CD4-positive, alpha-beta T cell treated with Interleukin-17A for 4 hours (primary cell): ENCODE measurements around the gene GTPBP6.
"Not testable (repeated sequence)": the region's sequence is repeated elsewhere in the genome, so short reads cannot be mapped to it uniquely, and the experiment has no call there.

Experiments used
- DNase-seq: peaks from one replicate; pipeline ENCODE4 v3.0.0-alpha.2; 2020; ENCODE audit warnings: mixed read lengths

GTPBP6 gene

GRCh38 chrX:261167-261918 lies 57.3 kb downstream of the GTPBP6 start:
- DNase-seq = no peak

- peak; percentile 39 for DNase-seq
Observed at GRCh38 chrX:259692-260355, 58.8 kb downstream of the GTPBP6 start.

- DNase-seq = no peak
Observed at GRCh38 chrX:258291-259040, 60.1 kb downstream of the GTPBP6 start.

GRCh38 chrX:257681-258289 lies 60.8 kb downstream of the GTPBP6 start:
- no peak for DNase-seq

GRCh38 chrX:257054-257453 lies 61.5 kb downstream of the GTPBP6 start:
- not testable (repeated sequence) for DNase-seq

GRCh38 chrX:255923-256331 lies 62.7 kb downstream of the GTPBP6 start:
- no peak for DNase-seq
